Hepatocyte (in vitro differentiated cells): ENCODE measurements around the gene ADAMTS14.

Experiments used
- CTCF ChIP-seq: fragments of 200-600 bp; sonication (generic); IDR thresholded peaks from 2 replicates; pipeline ENCODE4 v1.5.1; 2016; ENCODE audit warnings: antibody characterized with exemption, mild to moderate bottlenecking; ENCODE audit not compliant: poor library complexity
- EZH2 ChIP-seq: fragments of 200-600 bp; sonication (generic); IDR thresholded peaks from 2 replicates; pipeline ENCODE4 v1.6.1; 2016; ENCODE audit warnings: antibody characterized with exemption, mild to moderate bottlenecking, borderline replicate concordance
- EZH2phosphoT487 ChIP-seq: fragments of 200-600 bp; sonication (generic); IDR thresholded peaks from one replicate; pipeline ENCODE4 v1.6.1; 2018; ENCODE audit warnings: antibody characterized with exemption, mild to moderate bottlenecking, low read depth, moderate library complexity; ENCODE audit not compliant: unreplicated experiment, severe bottlenecking

- TF ChIP-seq CTCF: no peak
- no peak for TF ChIP-seq EZH2
- TF ChIP-seq EZH2phosphoT487: no peak
These were observed 30.0 kb downstream of the ADAMTS14 start for GRCh38 chr10:70702190-70702763.
